CD4-positive, alpha-beta T cell treated with Interleukin-6 at 100 ng/mL for 8 hours (primary cell): ENCODE measurements around the gene SMARCC2.
A peak's percentile ranks its signal among the peaks of the same experiment; 100 is the strongest.
"Not testable (repeated sequence)": the region's sequence is repeated elsewhere in the genome, so short reads cannot be mapped to it uniquely, and the experiment has no call there.

ENCODE experiments used
- DNase-seq: peaks from one replicate; pipeline ENCODE4 v3.0.0-alpha.2; 2020; ENCODE audit warnings: mixed read lengths, low spot score

SMARCC2 gene

DNA sequence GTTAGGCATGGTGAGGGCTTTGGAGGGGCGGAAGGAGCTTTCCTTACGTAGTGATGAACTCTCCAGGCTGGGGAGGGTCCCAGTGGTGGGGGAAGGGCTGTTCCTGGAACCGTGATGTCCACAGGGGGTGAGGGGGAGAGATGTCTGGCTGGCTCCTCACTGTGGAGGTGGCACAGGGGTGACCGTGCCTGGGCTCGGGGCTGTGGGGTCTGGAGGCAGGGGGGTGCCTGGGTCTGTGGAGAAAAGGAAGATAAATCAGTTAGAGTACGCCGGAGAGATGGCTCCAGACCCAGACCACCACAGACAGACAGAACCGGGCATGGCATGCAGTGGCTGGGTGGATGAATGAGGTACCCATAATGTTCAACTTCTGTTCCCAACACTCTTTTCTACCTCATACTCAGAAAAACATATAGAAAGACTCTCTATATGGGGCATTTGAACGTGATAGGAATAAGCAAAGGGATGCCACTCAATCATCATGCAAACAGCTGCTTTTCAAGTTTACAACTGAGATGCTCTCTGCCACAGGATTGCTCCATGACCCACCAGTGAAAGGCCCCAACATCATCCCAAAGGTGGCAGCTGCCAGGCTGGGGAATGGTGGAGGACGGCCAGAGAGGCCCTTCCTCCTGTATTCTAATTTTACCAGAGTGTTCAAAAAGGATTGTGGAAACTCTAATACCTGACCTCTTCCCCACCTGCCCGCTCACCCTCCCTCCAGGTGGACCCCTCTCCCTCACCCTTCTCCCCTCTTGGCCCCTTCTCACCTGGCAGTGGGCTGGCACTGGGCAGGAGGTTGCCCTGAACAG, 25.5 kb downstream of the SMARCC2 start:
- no peak for DNase-seq

DNA sequence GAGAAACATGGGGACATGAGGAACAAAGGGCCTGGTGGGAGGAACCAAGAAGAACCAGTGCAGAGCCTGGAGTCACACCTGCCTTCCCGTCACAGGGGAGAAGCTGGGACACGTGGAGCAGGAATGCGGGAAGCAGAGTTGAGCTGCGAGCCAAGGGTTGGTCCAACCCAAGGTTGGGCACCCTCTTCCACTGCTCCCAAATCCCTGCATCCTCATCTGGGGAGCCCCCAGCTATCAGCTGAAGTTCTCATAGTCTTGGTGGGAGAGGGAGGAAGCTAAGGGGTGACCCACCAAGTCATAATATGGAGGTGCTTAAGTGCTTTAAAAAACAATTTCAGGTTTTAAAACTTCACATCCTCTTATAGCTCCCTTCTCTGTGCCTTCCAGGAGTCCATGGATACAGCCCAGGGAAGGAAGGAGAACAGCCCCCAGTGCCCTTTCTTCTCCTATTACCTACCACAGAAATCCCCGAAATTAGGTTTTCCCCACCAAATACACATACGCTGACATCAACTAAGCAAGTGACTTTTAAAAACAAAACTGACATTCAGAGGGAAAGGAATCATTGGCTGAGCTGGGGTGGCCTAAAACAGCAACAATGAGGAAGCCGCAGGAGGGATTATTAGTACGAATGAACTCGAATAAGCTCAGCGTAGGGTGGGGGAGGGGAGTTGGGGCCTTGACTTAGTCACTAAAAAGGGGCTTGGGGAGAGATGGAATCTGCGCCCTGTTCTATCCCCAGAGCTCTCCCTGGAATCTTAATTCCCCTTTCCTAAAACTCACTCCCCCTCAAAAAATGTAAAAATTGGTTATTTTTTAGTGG, 26.6 kb downstream of the SMARCC2 start:
- DNase-seq = no peak

DNA sequence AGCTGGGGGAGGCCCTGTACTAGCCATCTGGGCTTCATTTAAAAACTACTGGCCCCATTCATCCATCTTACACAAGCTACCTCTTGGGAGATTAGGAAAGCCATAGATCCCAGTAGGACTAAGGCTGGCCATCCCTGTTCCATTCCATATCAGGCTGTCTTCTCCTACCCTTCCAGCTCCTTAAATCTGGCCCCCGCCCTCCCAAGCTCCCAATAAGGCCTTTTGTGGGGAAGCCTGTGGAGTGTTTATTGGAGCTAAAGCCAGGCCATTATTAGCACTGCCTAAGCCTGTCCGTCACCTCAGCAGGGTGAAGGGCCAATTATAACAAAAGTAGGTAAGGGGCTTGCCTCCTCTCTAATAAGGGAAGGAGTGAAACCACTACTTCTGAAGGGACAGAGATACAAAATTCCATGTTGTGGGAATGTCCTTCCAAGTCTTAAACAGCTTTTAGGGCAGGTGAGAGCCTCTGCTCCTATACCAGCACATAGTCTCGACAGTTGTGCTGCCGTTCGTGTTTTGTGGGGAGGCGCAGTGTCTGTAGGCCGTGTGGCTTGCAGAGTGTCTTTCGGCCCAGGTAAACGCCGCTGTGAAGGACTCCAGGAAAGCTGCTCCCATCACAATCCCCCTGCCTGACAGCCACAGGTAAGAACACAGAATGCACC, 27.5 kb downstream of the SMARCC2 start:
- no peak for DNase-seq

DNA sequence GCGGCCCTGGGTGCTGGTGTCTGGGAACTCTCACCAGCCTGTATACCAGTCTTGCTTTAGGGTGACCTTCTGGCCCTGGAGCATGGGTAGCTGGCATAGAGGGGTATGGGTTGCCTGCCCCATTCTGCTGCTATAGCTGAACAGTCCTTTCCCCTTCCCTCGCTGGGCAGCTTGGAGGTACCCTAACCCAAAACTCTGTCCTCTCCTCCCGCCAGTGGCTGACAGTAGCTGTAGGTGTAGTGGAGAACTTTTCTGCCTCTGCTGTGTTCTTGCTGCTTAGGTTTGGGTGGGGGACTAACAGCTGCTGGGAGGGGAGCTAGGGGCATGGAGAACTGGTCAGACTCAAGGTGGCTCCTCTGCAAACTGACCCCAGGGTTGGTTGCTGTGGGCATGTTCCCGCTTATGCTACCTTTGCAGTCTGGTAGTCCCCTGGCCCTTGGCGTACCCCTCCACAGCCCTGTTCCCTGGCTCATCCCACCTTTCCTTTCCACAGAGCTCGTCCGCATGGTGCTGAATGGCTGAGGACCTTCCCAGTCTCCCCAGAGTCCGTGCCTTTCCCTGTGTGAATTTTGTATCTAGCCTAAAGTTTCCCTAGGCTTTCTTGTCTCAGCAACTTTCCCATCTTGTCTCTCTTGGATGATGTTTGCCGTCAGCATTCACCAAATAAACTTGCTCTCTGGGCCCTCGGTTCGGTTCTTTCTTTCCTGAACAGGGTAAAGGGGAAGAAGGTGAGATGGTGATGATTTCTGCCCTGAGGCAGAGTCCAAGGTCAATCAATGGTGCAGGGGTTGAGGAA, 28.2 kb downstream of the SMARCC2 start:
- DNase-seq = no peak

DNA sequence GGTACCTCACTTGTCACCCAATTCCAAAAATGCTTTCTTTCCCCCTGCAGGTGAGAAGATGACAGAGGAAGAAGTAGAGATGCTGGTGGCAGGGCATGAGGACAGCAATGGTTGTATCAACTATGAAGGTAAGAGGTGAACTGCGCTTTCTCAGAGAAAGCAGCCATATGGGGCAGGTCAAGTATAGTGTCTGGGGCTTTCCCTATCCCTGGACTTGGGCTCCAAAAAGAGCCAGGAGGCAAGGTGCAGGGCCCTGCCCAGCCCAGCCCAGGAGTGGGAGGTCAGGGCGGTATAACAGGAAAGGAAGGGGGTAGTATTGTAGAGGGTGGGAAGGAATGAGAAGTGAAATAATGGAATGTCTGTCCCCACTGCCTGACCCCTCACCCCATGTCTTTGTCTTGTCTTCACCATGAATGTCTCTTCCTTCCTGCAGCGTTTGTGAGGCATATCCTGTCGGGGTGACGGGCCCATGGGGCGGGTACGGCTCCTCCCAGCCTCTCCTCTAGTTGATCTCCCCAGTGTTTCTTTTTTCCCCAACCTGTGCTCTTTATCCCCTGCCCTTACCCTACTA, 29.0 kb downstream of the SMARCC2 start:
- DNase-seq = peak; percentile 70

DNA sequence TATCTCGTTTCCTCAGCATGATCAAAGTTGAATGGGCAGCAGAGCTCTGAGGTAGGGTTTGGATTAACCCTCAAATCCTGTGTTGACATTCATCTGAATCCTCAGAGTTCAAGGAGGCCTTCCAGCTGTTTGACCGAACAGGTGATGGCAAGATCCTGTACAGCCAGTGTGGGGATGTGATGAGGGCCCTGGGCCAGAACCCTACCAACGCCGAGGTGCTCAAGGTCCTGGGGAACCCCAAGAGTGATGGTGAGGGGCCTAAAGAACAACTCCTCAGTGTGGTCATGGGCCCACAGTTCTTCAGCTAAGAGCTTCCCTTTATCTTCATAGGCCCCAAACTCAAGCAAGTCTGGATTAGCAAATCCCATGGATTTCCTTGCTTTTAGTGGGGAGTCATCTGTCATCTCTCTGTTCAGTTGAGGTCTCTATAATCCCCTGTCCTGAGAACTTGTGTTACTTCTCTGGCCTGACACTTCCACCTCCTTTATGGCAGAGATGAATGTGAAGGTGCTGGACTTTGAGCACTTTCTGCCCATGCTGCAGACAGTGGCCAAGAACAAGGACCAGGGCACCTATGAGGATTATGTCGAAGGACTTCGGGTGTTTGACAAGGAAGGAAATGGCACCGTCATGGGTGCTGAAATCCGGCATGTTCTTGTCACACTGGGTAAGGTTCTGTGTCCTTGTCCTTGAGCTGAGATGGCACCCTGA, 29.6 kb downstream of the SMARCC2 start:
- DNase-seq = no peak

DNA sequence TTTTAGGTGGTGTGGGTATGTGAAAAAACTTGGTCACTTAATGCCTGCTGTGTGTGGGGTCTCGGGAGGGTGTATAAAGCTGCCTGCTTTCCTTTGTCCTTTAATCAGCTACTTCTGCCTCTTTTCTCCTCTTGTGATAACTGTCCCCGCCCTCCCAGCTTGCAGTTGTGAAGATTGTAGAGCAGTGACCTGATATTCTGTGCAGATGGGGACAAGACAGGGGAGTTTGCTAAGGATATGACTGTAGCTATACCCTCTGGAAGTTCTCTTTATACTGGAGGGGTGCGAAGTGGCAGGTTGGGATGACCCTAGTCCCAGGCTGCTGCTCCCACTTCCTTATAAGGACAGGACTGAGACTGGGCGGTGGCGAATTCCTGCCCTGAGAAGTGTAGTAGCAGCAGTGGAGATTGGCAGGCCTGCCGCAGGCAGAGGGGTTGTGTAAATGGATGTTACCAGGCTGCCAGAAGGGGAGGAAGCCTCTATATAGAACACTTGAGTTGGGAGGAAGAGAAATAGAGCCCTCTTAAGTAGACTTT, 30.3 kb downstream of the SMARCC2 start:
- DNase-seq = peak; percentile 14

DNA sequence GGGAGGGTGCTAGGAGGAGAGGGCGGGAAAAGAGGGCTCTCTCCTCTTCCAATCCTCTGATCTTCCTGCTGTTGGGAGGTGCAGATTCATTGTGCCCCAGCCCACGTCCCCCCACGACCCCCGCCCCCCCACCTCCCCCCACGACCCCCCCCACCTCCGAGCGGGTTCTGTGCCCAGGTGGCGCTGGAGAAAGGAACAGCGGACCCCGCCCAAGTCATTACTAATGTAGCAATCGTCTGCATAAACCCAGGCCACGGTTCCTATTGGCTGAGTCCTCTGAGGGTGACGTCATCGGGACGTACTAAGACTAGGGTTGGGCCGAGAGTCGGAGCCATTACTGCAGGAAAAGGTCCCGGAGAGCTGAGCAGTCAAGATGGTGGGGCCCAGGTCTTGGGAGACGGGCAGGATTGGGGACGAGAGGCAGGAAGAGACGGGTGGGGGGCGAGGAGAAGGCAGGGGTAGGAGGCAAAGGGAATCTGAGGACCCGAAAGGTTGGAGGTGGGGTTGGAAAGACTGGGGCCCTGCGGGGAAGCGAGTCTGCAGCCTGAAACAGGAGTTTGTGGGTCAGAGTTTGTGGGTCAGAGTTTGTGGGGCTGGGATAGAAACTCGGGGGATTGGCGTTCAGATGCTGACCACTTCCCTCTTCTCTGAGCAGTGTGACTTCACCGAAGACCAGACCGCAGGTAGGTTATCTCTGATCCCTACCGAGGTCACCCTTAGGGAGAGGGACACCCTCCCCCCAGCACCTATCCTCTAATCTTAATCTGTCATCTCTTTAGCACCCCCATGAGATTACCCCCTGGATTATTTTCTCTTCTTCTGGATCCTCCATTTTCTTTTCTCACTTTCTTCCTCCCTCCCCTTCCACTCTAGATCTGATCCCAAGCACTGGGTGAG, 31.0 kb downstream of the SMARCC2 start, which contains the start of gene MYL6:
Gene MYL6 (plus strand): TSS at position 331 of the 897 bp plus-strand sequence. CDS start 43 bp downstream, at position 374.
- DNase-seq = peak; percentile 94

DNA sequence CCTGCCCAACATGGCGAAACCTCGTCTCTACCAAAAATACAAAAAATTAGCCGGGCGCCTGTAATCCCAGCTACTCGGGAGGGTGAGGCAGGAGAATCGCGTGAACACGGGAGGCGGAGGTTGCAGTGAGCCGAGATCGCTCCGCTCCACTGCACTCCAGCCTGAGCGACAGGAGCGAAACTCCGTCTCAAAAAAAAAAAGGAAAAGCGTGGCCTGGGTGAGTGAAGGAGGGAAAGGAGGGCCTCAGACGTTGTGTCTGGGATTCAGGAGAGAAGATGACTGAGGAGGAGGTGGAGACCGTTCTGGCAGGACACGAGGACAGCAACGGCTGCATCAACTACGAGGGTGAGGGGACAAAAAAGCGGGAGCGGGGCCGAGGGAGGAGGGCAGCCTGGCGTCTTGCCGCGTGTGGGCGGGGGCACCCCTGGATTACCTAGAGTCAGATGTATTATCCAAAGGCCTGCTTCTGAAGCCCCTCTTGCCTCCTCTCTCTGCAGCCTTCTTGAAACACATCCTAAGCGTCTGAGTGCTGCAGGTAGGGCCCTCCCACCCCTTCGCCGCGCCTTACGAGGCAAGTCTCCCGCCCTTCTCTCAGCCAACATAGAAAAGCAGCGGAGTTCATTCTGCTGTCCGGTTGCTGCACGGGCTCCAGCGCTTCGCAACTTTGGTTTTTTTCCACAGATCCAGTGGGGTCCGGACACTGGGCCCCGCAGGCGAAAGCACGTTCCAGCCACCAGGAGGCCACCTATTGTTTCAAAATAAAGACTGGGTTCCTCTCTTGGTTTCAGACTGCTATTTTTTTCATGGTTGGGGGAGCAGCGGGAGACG, 31.9 kb downstream of the SMARCC2 start:
- DNase-seq = peak; percentile 52

DNA sequence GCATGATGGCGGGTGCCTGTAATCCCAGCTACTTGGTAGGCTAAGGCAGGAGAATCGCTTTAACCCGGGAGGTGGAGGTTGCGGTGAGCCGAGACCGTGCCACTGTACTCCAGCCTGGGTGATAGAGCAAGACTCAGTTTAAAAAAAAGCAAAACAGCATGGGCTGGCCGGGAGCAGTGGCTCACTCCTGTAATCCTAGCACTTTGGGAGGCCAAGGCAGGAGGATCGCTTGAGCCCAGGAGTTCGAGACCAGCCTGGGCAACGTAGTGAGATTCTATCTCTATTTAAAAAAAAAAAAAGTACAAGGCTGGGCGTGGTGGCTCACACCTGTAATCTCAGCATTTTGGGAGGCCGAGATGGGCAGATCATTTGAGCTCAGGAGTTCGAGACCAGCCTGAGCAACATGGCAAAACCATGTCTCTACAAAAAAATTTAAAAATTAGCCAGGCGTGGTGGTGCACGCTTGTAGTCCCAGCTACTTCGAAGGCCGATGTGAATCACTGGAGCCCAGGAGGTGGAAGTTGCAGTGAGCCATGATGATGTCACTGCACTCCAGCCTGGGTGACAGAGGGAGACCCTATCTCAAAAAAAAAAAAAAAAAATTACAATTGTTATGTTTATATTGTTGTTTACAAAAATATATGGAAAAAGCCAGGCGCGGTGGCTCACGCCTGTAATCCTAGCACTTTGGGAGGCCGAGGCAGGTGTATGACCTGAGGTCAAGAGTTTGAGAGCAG, 32.7 kb downstream of the SMARCC2 start:
- DNase-seq = not testable (repeated sequence)

DNA sequence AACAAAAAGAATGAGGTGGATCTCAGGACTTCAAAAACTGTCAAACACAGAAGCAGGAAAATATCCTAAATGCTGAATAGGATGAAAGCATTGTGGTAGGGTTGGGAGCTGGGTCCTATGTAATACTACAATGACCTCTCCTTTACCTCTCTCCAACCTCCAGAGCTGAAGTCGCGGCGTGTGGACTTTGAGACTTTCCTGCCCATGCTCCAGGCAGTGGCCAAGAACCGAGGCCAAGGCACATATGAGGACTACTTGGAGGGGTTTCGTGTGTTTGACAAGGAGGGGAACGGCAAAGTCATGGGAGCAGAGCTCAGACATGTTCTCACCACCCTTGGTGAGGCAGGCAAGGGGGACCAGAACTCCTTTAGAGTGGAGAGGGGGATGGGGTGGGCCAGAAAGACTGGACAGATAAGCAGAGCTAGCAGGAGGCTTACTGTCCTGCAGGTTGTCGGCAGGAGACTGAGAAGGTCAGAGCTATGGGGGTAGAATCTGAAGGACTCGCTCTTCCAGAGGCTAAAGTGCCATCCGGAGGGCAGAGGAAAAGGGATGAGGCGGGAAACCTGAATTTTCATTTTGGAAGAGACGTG, 33.9 kb downstream of the SMARCC2 start:
- DNase-seq = no peak

DNA sequence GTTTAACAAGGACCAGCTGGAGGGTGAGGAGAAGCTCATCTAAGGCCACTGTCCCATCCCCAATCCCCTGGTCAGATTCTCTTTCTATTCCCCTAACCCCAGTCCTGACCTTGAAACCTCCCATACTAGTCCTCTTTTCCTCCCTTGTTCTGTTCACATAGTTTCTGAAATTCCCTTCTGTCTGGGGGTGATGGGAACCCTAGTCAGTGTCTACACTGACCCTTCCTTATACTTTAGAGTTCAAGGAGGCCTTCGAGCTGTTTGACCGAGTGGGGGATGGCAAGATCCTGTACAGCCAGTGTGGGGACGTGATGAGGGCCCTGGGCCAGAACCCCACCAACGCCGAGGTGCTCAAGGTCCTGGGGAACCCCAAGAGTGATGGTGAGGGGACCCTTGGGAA, 34.5 kb downstream of the SMARCC2 start:
- DNase-seq = no peak

DNA sequence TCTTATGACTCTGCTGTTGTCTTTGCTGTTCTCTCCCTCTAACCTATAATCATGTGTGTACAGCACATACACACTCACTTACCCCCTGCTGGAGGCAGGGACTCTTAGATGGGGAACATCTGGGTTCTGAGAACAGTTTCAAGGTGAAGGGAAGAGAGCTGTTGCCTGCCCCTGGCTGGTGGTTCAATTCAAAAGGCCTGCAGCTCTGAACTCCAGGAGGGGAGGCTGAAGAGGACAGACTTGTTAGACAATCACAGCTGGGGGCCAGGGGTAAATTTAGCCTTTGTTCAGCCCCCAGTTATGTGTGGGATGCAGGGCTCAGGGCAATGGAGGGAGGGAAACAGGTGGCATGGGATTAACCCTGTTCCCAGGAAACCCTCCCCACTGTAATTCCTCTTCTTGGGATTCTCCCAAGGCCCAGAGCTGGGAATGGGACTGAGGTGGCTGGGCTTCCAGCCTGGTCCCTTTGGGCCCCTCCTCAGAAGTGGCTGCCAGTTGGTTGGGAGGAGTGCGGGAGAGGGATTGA, 35.0 kb downstream of the SMARCC2 start:
- DNase-seq = no peak

DNA sequence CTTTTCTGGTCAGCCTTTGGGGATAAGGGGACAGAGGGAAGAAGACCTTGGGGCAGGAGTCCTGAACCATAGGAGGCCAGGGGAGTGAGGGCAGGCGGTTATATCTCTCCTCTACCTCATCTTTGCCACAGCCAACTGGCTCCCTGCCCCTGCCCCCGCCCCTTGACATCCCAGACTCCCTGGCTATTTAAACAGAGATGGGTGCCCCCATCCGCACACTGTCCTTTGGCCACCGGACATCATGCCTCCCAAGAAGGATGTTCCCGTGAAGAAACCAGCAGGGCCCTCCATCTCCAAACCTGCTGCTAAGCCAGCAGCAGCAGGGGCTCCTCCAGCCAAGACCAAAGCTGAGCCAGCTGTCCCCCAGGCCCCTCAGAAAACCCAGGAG, 35.6 kb downstream of the SMARCC2 start:
- DNase-seq = no peak

DNA sequence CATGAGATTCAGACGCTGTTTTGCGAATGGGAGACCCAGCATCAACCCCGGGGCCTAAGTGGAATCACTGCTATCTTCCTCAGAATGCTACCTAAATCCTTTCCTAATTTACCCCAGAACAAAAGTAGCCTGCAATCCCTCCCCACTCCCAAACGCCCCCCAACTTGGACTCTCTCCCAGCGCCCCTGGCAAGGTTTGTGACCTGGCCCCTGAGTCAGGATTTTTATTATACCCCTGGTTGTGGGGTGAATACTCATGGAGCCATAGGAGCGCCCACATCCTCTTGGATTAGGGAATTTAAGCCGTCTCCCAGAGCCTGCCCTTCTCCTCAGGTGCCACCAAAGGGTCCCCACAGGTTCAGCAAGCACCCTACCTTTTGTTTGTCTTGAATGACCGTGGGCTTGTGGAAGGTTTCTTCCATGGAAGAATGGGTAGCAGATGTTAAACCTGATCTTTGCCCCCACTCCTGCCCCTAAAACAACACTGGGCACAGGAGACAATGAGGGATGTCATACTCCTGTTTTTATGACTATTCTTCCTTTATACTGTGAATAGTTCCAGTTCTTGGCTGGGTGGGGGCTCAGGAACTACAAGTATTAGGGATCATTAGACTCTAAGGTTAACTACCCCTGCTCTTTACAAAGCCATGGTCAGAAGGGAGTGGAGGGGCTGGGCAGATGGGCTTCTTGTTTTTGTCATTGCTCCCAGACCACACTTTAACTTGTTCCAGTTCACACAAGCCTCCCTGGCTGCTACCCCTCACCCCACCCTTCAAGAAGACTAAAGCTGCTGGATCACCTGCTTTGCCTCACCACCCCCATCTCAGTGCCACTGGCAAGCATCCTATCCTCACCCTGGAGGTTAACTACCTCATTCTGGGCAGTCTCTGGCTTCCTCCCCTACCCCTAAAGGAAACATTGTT, 36.3 kb downstream of the SMARCC2 start:
- no peak for DNase-seq

DNA sequence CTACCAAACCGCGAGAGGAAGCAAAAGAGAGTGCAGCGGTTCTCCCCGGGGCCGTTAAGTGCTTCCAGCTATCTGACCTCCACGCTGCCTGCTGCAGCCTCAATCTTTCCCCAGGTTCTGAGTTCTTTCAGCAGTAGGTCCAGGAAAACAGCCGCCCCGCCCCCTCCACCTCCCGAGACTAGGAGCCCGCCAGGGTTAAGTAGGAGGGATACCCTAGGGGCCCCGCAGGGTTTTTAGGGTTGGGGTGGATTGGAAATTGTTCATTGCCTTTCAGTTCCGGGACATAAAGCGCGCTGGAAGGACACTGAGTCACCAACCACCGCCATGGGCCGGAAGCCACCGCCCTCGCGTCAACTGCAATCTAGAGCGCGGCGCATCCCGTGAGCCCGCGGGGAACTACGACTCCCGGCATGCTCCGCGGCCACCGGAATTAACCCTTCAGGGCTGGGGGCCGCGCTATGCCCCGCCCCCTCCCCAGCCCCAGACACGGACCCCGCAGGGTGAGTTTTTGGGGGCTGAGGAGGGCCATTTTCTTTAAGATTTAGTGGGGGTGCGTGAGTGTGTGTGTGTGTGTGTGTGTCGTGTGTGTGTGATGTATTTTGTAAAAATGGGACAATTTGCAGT, 37.0 kb downstream of the SMARCC2 start, which contains the start of gene MYL6B:
Gene MYL6B (plus strand): TSS at position 456 of the 624 bp plus-strand sequence. CDS start 1,332 bp downstream, outside the sequence.
- DNase-seq = peak; percentile 91
